HG03571 (cell line): ENCODE measurements around the gene KCNQ1.

Experiments
- ATAC-seq: cut with Tn5 transposase; IDR thresholded peaks from one replicate; pipeline ENCODE4 v1.9.1; 2021; ENCODE audit not compliant: unreplicated experiment

The KCNQ1 gene

GRCh38 chr11:2813968-2814367 is 369.2 kb downstream of the KCNQ1 start:
- no peak for ATAC-seq

- ATAC-seq, result no peak
Measured at GRCh38 chr11:2814751-2815150, 369.9 kb downstream of the KCNQ1 start.

- ATAC-seq, result no peak
Measured at GRCh38 chr11:2815762-2816496, 371.1 kb downstream of the KCNQ1 start.

- ATAC-seq, result no peak
Measured at GRCh38 chr11:2816523-2816922, 371.7 kb downstream of the KCNQ1 start.

GRCh38 chr11:2816941-2817421 is 372.2 kb downstream of the KCNQ1 start:
- ATAC-seq, result no peak

GRCh38 chr11:2817431-2817830 is 372.6 kb downstream of the KCNQ1 start:
- ATAC-seq, result no peak

GRCh38 chr11:2818021-2818420 is 373.2 kb downstream of the KCNQ1 start:
- ATAC-seq, result no peak

- ATAC-seq, result no peak
Measured at GRCh38 chr11:2818503-2818902, 373.7 kb downstream of the KCNQ1 start.

GRCh38 chr11:2819316-2819715 is 374.5 kb downstream of the KCNQ1 start:
- no peak for ATAC-seq

GRCh38 chr11:2820976-2821375 is 376.2 kb downstream of the KCNQ1 start:
- ATAC-seq, result no peak

GRCh38 chr11:2821891-2822290 is 377.1 kb downstream of the KCNQ1 start:
- ATAC-seq, result no peak

- no peak for ATAC-seq
Measured at GRCh38 chr11:2824851-2825250, 380.0 kb downstream of the KCNQ1 start.

GRCh38 chr11:2825261-2825888 is 380.6 kb downstream of the KCNQ1 start:
- ATAC-seq, result no peak

GRCh38 chr11:2825889-2826678 is 381.3 kb downstream of the KCNQ1 start:
- ATAC-seq, result no peak

GRCh38 chr11:2826679-2827056 is 381.9 kb downstream of the KCNQ1 start:
- no peak for ATAC-seq

GRCh38 chr11:2827256-2827655 is 382.4 kb downstream of the KCNQ1 start:
- ATAC-seq, result no peak

GRCh38 chr11:2827792-2828191 is 383.0 kb downstream of the KCNQ1 start:
- no peak for ATAC-seq

- no peak for ATAC-seq
Measured at GRCh38 chr11:2828585-2829330, 383.9 kb downstream of the KCNQ1 start.

- no peak for ATAC-seq
Measured at GRCh38 chr11:2830030-2830812, 385.4 kb downstream of the KCNQ1 start.

GRCh38 chr11:2830886-2831285 is 386.1 kb downstream of the KCNQ1 start:
- no peak for ATAC-seq
